OCI-LY1 (cell line): ENCODE measurements around the gene KCNJ9.

Experiments used
- EZH2 ChIP-seq: fragments of 200-600 bp; sonication (generic), shearing (Covaris generic); IDR thresholded peaks from 2 replicates; pipeline ENCODE4 v1.8.0; 2017; ENCODE audit warnings: borderline replicate concordance, mixed run types, mild to moderate bottlenecking, antibody characterized with exemption, low read length, moderate library complexity, mixed read lengths
- TF ChIP-seq, protein P1 (sequence below): fragments of 200-600 bp; sonication (generic), shearing (Covaris generic); IDR thresholded peaks from 2 replicates; pipeline ENCODE4 v1.5.1; 2017; ENCODE audit warnings: mild to moderate bottlenecking, antibody characterized with exemption, low read length, moderate library complexity, mixed read lengths

- no peak for TF ChIP-seq EZH2
- TF ChIP-seq, protein P1, sequence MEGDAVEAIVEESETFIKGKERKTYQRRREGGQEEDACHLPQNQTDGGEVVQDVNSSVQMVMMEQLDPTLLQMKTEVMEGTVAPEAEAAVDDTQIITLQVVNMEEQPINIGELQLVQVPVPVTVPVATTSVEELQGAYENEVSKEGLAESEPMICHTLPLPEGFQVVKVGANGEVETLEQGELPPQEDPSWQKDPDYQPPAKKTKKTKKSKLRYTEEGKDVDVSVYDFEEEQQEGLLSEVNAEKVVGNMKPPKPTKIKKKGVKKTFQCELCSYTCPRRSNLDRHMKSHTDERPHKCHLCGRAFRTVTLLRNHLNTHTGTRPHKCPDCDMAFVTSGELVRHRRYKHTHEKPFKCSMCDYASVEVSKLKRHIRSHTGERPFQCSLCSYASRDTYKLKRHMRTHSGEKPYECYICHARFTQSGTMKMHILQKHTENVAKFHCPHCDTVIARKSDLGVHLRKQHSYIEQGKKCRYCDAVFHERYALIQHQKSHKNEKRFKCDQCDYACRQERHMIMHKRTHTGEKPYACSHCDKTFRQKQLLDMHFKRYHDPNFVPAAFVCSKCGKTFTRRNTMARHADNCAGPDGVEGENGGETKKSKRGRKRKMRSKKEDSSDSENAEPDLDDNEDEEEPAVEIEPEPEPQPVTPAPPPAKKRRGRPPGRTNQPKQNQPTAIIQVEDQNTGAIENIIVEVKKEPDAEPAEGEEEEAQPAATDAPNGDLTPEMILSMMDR = no peak
These were observed 36.4 kb downstream of the KCNJ9 start for GRCh38 chr1:160117709-160118183.
